GM18517 (cell line): ENCODE results near the gene PARP8.
"Not testable (repeated sequence)": the region's sequence is repeated elsewhere in the genome, so short reads cannot be mapped to it uniquely, and the experiment has no call there.

Source experiments
- ATAC-seq: cut with Tn5 transposase; IDR thresholded peaks from one replicate; pipeline ENCODE4 v1.9.1; 2021; ENCODE audit warnings: mild to moderate bottlenecking, moderate library complexity; ENCODE audit not compliant: unreplicated experiment

PARP8 gene

DNA sequence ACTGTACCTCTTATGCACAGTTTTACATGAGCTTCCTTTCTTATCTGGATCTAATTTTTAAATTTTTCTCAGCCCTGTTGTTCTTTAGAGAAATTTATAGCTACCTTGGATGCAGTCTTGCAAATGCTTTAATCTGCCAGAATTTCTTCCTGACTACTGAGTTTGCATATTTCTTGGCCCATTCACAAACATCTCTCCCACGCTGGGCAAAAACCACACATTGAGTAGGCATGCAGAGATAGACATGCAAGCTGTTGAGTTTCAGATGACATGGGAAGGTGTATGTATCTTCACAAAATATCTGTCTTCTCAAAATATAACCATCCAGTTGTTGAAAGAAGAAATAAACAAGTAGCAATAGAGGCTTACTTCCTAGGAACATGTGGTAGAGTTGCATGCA lies 101.2 kb downstream of the PARP8 start:
- ATAC-seq = no peak

- ATAC-seq = no peak
Observed at GRCh38 chr5:50768634-50769033, 102.2 kb downstream of the PARP8 start.

GRCh38 chr5:50770441-50770840 lies 104.0 kb downstream of the PARP8 start:
- no peak for ATAC-seq

DNA sequence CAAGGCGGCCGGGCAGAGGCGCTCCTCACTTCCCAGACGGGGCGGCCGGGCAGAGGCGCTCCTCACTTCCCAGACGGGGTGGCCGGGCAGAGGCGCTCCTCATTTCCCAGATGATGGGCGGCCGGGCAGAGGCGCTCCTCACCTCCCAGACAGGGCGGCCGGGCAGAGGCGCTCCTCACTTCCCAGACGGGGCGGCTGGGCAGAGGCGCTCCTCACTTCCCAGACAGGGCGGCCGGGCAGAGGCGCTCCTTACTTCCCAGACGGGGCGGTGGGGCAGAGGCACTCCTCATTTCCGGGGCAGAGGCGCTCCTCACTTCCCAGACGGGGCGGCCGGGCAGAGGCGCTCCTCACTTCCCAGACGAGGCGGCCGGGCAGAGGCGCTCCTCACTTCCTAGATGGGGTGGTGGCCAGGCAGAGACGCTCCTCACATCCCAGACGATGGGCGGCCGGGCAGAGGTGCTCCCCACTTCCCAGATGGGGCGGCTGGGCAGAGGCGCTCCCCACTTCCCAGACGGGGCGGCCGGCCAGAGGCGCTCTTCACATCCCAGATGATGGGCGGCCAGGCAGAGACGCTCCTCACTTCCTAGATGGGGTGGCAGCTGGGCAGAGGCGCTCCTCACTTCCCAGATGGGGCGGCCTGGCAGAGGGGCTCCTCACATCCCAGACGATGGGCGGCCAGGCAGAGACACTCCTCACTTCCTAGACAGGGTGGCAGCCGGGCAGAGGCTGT lies 108.2 kb downstream of the PARP8 start:
- not testable (repeated sequence) for ATAC-seq

GRCh38 chr5:50786073-50786472 lies 119.6 kb downstream of the PARP8 start:
- no peak for ATAC-seq

DNA sequence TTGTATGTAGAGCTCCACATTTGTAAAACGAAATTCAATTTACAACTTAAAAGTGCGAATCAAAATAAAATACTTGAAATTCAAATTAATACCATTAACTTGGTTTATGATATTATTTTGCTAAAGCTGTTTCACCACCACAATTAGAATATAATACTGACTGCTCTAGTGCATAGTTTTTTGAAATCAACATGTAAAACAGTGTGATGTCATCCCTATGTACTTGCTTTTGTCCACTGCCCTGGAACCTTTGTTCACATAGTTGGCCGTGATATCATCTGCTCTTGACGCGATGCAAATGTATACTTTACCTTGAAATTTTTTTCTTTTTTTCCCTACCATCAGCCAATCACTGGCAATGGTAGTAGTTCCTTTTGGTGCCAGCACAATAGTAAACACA lies 125.4 kb downstream of the PARP8 start:
- no peak for ATAC-seq

DNA sequence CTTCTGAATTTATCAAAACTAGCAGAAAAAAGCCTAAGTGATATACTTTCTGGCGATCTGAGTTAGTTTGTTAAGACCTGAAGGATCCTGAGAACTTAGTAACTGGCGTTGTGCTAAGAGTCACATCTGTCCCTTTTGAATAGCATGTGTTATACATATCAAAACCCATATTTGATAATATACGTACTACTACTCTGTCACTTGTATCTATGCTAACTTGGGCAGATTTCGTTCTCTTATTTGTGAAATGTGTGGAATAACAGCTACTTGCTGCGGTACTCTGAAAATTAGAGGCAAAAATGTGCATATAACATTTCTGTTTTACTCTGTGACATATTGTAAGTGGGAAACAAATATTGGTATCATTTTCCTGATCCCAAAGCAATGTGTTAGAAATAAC lies 126.4 kb downstream of the PARP8 start:
- ATAC-seq = no peak

GRCh38 chr5:50794812-50795211 lies 128.4 kb downstream of the PARP8 start:
- ATAC-seq = no peak

- ATAC-seq = no peak
Observed at GRCh38 chr5:50798002-50798401, 131.6 kb downstream of the PARP8 start.

DNA sequence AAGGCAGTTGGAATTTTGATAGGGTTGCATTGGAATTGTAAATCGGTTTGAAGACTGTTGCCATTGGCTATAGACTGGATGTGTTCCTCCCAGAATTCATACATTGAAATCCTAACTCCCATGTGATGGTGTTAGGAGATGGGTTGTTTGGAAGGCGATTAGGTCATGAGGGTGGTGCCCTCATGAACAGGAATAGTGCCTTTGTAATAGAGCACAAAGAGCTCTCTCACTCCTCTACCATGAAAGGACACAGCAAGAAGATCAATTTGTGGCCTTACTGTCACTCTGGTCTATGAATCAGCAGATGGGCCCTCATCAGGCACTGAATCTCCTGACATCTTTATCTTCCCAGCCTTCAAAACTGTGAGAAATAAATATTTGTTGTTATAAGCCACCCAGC lies 133.2 kb downstream of the PARP8 start:
- no peak for ATAC-seq

DNA sequence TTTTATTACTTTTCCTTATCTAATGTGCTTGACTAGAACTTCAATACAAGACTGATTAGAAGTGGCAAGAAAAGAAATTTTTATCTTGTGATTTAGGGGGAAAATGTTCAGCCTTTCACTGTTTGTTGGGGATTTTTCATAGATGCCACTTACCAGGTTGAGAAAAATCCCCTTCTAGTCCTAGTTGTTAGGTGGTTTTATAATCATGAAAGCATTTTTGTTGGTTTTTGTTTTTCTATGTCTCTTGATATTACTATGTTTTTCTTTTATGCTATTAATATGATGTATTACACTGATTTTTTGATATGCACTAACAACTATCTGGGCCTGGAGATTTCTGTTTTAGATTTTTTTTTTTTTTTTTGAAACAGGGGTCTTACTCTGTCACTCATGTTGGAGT lies 134.0 kb downstream of the PARP8 start:
- no peak for ATAC-seq

GRCh38 chr5:50807661-50808060 lies 141.2 kb downstream of the PARP8 start:
- no peak for ATAC-seq

GRCh38 chr5:50808406-50808805 lies 142.0 kb downstream of the PARP8 start:
- ATAC-seq = no peak

GRCh38 chr5:50811746-50812145 lies 145.3 kb downstream of the PARP8 start:
- not testable (repeated sequence) for ATAC-seq

- no peak for ATAC-seq
Observed at GRCh38 chr5:50813691-50814090, 147.3 kb downstream of the PARP8 start.

DNA sequence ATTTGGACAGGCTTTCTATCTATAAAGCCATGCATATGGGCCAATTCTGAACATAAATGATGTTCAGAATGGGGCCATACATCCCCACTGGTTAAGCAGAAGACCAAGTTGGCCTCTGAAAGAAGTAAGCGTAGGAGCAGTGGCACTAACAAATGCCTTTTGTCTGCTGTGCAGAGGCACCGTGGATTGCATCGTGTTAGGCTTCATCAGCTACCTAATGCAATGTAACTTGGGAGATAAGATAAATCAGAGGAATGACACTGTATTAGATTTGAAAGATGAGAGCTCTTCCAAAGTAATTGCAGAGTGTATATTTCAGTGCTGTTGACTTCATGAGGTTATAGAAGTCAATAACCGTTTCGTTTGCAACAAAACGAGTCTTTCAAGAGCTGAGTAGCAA lies 148.1 kb downstream of the PARP8 start:
- no peak for ATAC-seq

DNA sequence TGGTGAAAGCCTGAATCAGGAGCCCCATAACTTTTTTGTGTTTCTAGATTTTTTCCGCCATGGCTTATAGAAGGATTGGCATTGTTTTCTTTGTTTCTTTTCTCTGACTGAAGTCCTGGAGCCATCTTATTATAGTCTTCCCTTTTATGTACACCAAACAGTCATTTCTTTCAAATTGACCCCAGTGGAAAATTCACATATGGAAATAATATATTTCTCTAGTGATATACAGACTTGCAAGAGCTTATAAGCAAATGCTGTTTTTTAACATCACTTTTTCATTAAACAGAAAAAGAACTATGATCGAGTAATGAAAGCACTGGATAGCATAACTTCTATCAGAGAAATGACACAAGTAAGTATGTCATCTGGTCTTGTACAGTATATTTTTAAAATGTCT lies 155.6 kb downstream of the PARP8 start:
- ATAC-seq = no peak

- ATAC-seq = no peak
Observed at GRCh38 chr5:50822761-50823160, 156.3 kb downstream of the PARP8 start.

GRCh38 chr5:50823568-50823967 lies 157.1 kb downstream of the PARP8 start:
- ATAC-seq = no peak

GRCh38 chr5:50824109-50824508 lies 157.7 kb downstream of the PARP8 start:
- no peak for ATAC-seq

- no peak for ATAC-seq
Observed at GRCh38 chr5:50827516-50828247, 161.2 kb downstream of the PARP8 start.

DNA sequence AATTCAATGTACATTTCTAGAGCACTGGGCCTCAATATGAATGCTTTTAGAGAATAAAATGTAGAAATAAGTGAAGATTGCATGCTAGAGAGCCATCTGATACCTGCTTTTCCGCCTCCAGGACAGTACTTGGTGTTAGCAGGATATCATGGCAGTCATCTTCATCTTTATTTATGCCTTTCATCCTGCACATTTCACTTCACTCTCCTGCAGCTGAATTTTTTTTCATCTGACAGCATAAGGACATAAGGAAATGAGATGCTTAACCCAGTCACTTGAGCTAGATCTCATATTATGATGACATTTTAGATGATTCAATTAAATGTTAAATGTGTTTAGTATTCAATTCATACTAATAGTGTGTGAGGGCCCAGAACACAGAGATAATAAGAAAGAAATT lies 162.6 kb downstream of the PARP8 start:
- no peak for ATAC-seq
